HCT116 (cell line): ENCODE data around the gene RENBP. TPM values are rescaled to one million over a fixed set of nuclear protein-coding genes. Genes with fewer than 3 reads are reported as not detected.

Experiments used
- ATAC-seq: fragments of 200-7000 bp; cut with Tn5 transposase; 2 replicates; pipeline ENCODE4 v1.9.1; 2020; ENCODE audit warnings: mild to moderate bottlenecking, moderate library complexity
- BruUV-seq: library from RNA; stranded (reverse); fragments of 400-500 nt; replicated peaks from 2 replicates; lab custom pipeline; 2021; lab: Mats Ljungman, UMichigan
- CTCF ChIA-PET: fragments of 300-600 bp; sonication (Branson Sonifier 250); formaldehyde crosslinking; loops from one replicate; lab custom pipeline; 2021; ENCODE audit warnings: antibody characterized with exemption; lab: Charles Lee
- POLR2A ChIA-PET: fragments of 300-600, 350-600 bp; sonication (Branson Sonifier 250); formaldehyde crosslinking; loops from one replicate; lab custom pipeline; 2021; ENCODE audit warnings: antibody characterized with exemption; lab: Charles Lee
- RAD21 ChIA-PET, 2 experiments: fragments of 300-600 bp; sonication (Branson Sonifier 250); formaldehyde crosslinking; loops; one replicate each; lab custom pipeline; 2023; ENCODE audit warnings: low total read pairs in 2 of 2; ENCODE audit not compliant: uncharacterized antibody in 2 of 2, unreplicated experiment in 2 of 2, low non-redundant PET in 1 of 2; lab: Charles Lee
- DNase-seq: peaks from one replicate; pipeline ENCODE4 v3.0.0-alpha.2; 2010; ENCODE audit warnings: low read depth, low spot score
- H2AFZ ChIP-seq: fragments of 200-600 bp; shearing (Covaris generic), sonication (generic); 2 replicates; pipeline ENCODE4 v1.6.1; 2017; ENCODE audit warnings: low read depth, mixed run types, mixed read lengths, antibody characterized with exemption, low read length; ENCODE audit not compliant: poor library complexity, severe bottlenecking
- H3K27ac ChIP-seq: 2 replicates; pipeline ENCODE4 v1.5.1; 2012; ENCODE audit warnings: low read depth, low read length
- H3K27me3 ChIP-seq: fragments of 200-600 bp; sonication (generic); 2 replicates; pipeline ENCODE4 v1.6.1; 2016; ENCODE audit warnings: mixed run types, low read length, mixed read lengths; ENCODE audit not compliant: insufficient read depth
- H3K36me3 ChIP-seq, 2 experiments: fragments of 200-500 bp in 1 of 2; fragments of 200-600 bp in 1 of 2; sonication (Bioruptor generic) in 1 of 2; sonication (generic) in 1 of 2; 2 replicates each; pipeline versions ENCODE4 v1.5.1 to v1.6.1; 2014 to 2016; ENCODE audit warnings: low read length in 2 of 2, inconsistent platforms in 1 of 2, mixed read lengths in 1 of 2, mixed run types in 1 of 2; ENCODE audit not compliant: insufficient read depth in 2 of 2, control insufficient read depth in 1 of 2
- H3K4me1 ChIP-seq, 2 experiments: fragments of 200-600 bp in 1 of 2; sonication (generic) in 1 of 2; 2 replicates each; pipeline versions ENCODE4 v1.5.1 to v1.6.1; 2012 to 2017; ENCODE audit warnings: low read length in 2 of 2, inconsistent platforms in 1 of 2, mild to moderate bottlenecking in 1 of 2, mixed read lengths in 1 of 2, mixed run types in 1 of 2, moderate library complexity in 1 of 2; ENCODE audit not compliant: insufficient read depth in 2 of 2, control insufficient read depth in 1 of 2
- H3K4me2 ChIP-seq: fragments of 200-600 bp; sonication (generic); 2 replicates; pipeline ENCODE4 v1.6.1; 2017; ENCODE audit warnings: mixed run types, low read length, mixed read lengths
- H3K4me3 ChIP-seq, 2 experiments: fragments of 200-600 bp in 1 of 2; sonication (generic) in 1 of 2; replicated peaks in 1 of 2; 2 replicates each; pipeline ENCODE4 v1.5.1; 2011 to 2016; ENCODE audit warnings: low read length in 2 of 2, control low read depth in 1 of 2, low read depth in 1 of 2, mild to moderate bottlenecking in 1 of 2, mixed read lengths in 1 of 2, mixed run types in 1 of 2
- H3K79me2 ChIP-seq: fragments of 200-600 bp; sonication (generic); 2 replicates; pipeline ENCODE4 v1.6.1; 2017; ENCODE audit warnings: mild to moderate bottlenecking, mixed run types, low read length, moderate library complexity, mixed read lengths; ENCODE audit not compliant: insufficient read depth
- H3K9ac ChIP-seq: fragments of 200-600 bp; sonication (generic); 2 replicates; pipeline ENCODE4 v1.6.1; 2016; ENCODE audit warnings: low read length, mixed read lengths
- H3K9me2 ChIP-seq: fragments of 200-600 bp; sonication (generic), shearing (Covaris generic); 2 replicates; pipeline ENCODE4 v1.6.1; 2017; ENCODE audit warnings: mixed run types, mild to moderate bottlenecking, moderate library complexity; ENCODE audit not compliant: insufficient read depth
- H3K9me3 ChIP-seq, 2 experiments: fragments of 200-500 bp in 1 of 2; fragments of 200-600 bp in 1 of 2; sonication (Bioruptor generic) in 1 of 2; sonication (generic) in 1 of 2; 2 replicates each; pipeline ENCODE4 v1.6.1; 2014 to 2017; ENCODE audit warnings: low read length in 2 of 2, mixed read lengths in 2 of 2, inconsistent platforms in 1 of 2, low read depth in 1 of 2, mild to moderate bottlenecking in 1 of 2, mixed run types in 1 of 2, moderate library complexity in 1 of 2; ENCODE audit not compliant: control insufficient read depth in 1 of 2, insufficient read depth in 1 of 2
- H4K20me1 ChIP-seq: fragments of 200-600 bp; sonication (generic), shearing (Covaris generic); 2 replicates; pipeline ENCODE4 v1.6.1; 2017; ENCODE audit warnings: mixed run types, mild to moderate bottlenecking, moderate library complexity; ENCODE audit not compliant: insufficient read depth
- ATF3 ChIP-seq: IDR thresholded peaks from 2 replicates; pipeline ENCODE4 v1.6.1; 2012
- CTCF ChIP-seq, 3 experiments: fragments of 200-600 bp in 1 of 3; sonication (generic) in 1 of 3; IDR thresholded peaks in 2 of 3; conservative IDR thresholded peaks in 1 of 3; 2 replicates each; pipeline ENCODE4 v1.5.1; 2012 to 2017; ENCODE audit warnings: low read depth in 2 of 3, low read length in 2 of 3, antibody characterized with exemption in 1 of 3, borderline replicate concordance in 1 of 3, control low read depth in 1 of 3, mild to moderate bottlenecking in 1 of 3, mixed read lengths in 1 of 3, mixed run types in 1 of 3, moderate library complexity in 1 of 3; ENCODE audit not compliant: insufficient read depth in 1 of 3
- EZH2phosphoT487 ChIP-seq: fragments of 200-600 bp; IDR thresholded peaks from 2 replicates; pipeline ENCODE4 v1.6.1; 2018; ENCODE audit warnings: antibody characterized with exemption, borderline replicate concordance
- FOSL1 ChIP-seq: IDR thresholded peaks from 2 replicates; pipeline ENCODE4 v1.6.1; 2012; ENCODE audit warnings: low read depth
- POLR2AphosphoS5 ChIP-seq: IDR thresholded peaks from 2 replicates; pipeline ENCODE4 v1.6.1; 2011; ENCODE audit warnings: mild to moderate bottlenecking, low read depth, low read length, moderate library complexity
- SIN3A ChIP-seq: IDR thresholded peaks from 2 replicates; pipeline ENCODE4 v1.6.1; 2012; ENCODE audit warnings: low read depth
- SP1 ChIP-seq: IDR thresholded peaks from 2 replicates; pipeline ENCODE4 v1.6.1; 2012; ENCODE audit warnings: low read depth
- SRF ChIP-seq: IDR thresholded peaks from 2 replicates; pipeline ENCODE4 v1.6.1; 2012; ENCODE audit warnings: low read depth
- YY1 ChIP-seq: IDR thresholded peaks from 2 replicates; pipeline ENCODE4 v1.6.1; 2011; ENCODE audit warnings: low read length, low read depth, moderate library complexity, mild to moderate bottlenecking; ENCODE audit not compliant: insufficient replicate concordance; ENCODE audit errors: extremely low read depth
- ZFX ChIP-seq: fragments of 450-650 bp; IDR thresholded peaks from 2 replicates; pipeline ENCODE4 v1.6.1; 2017
- ZNF274 ChIP-seq: fragments of 200-500 bp; sonication (Bioruptor generic); IDR thresholded peaks from 2 replicates; pipeline ENCODE4 v1.6.1; 2014; ENCODE audit warnings: mild to moderate bottlenecking, low read depth, low read length, inconsistent platforms
- intact Hi-C: fragments of 100-400 bp; cut with micrococcal nuclease; formaldehyde crosslinking; loops from 2 replicates; pipeline ENCODE4 v1.10.0; 2022
- total RNA-seq: library from RNA; stranded (reverse); gene quantifications from one replicate; pipeline ENCODE4 v1.2.1, GENCODE V29; 2021; ENCODE audit not compliant: unreplicated experiment
- TF ChIP-seq, protein P1 (sequence below): IDR thresholded peaks from 2 replicates; pipeline ENCODE4 v1.6.1; 2012; ENCODE audit warnings: low read depth

RENBP gene
- total RNA-seq, 1 experiment from 2014 or later, result 1.3 TPM

DNA sequence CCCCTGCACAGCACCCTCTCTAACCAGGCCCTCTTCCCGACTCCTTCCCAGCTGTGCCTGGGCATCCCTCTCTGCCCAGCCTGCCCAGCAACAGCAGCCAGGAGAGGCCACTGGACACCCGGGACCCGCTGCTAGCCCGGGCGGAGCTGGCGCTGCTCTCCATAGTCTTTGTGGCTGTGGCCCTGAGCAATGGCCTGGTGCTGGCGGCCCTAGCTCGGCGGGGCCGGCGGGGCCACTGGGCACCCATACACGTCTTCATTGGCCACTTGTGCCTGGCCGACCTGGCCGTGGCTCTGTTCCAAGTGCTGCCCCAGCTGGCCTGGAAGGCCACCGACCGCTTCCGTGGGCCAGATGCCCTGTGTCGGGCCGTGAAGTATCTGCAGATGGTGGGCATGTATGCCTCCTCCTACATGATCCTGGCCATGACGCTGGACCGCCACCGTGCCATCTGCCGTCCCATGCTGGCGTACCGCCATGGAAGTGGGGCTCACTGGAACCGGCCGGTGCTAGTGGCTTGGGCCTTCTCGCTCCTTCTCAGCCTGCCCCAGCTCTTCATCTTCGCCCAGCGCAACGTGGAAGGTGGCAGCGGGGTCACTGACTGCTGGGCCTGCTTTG is 38.9 kb downstream of the RENBP start:
- Histone ChIP-seq H3K4me1 (peaks cover 4 to 22% of the 10 kb centered on the region in 2 experiments; a peak in 2 of 4 replicates), H4K20me1 (no peaks in the 10 kb centered on the region), H3K9me3 (no peaks in the 10 kb centered on the region), H3K9ac (no peak overlapping the region), H3K27me3 (no peaks in the 10 kb centered on the region), H3K27ac (no peak overlapping the region), H3K4me2 (no peak overlapping the region), H2AFZ (no peak overlapping the region), H3K79me2 (no peaks in the 10 kb centered on the region), H3K4me3 (no peak overlapping the region), H3K9me2 (no peaks in the 10 kb centered on the region), H3K36me3 (no peaks in the 10 kb centered on the region)
- RAD21 ChIA-PET, result no interaction called here
- no TSS peak for BruUV-seq
- no peak for ATAC-seq
- TF ChIP-seq SP1, result no peak
- TF ChIP-seq FOSL1, result no peak
- intact Hi-C loops, result no loop called here
- CTCF ChIA-PET, result no interaction called here
- POLR2A ChIA-PET, result no interaction called here
- DNase-seq, result no peak

GRCh38 chrX:153903991-153904957 is 40.2 kb downstream of the RENBP start, which contains the start of gene AVPR2:
Gene AVPR2 (plus strand): TSS chrX:153904673. CDS start chrX:153905146, 473 bp downstream.
- Histone ChIP-seq H3K4me2 (no peak within 1 kb of the TSS), H3K79me2 (no peaks in the 10 kb centered on the region), H3K9me3 (no peaks in the 10 kb centered on the region), H2AFZ (no peak within 1 kb of the TSS), H4K20me1 (no peaks in the 10 kb centered on the region), H3K9ac (no peak within 1 kb of the TSS), H3K4me3 (no peak within 1 kb of the TSS), H3K27ac (no peak within 1 kb of the TSS), H3K4me1 (peaks cover 6 to 23% of the 10 kb centered on the region in 2 experiments; a peak in 2 of 4 replicates), H3K27me3 (no peaks in the 10 kb centered on the region), H3K36me3 (no peaks in the 10 kb centered on the region), H3K9me2 (no peaks in the 10 kb centered on the region)
- ChIA-PET CTCF (no interaction called here), RAD21 (no interaction called here), POLR2A (no interaction called here)
- TF ChIP-seq SIN3A (no peak), EZH2phosphoT487 (no peak), ATF3 (no peak), YY1 (no peak), SRF (no peak), POLR2AphosphoS5 (no peak), FOSL1 (no peak), ZFX (no peak), ZNF274 (no peak), CTCF (IDR thresholded peaks at IDR 0.05 in 2 of 3, conservative IDR thresholded peaks at IDR 0.05 in 1 of 3; ENCODE audit: borderline replicate concordance in 1 of 3, insufficient read depth in 1 of 3, low read depth in 2 of 3, low read length in 2 of 3) (no peak)
- TF ChIP-seq, protein P1, sequence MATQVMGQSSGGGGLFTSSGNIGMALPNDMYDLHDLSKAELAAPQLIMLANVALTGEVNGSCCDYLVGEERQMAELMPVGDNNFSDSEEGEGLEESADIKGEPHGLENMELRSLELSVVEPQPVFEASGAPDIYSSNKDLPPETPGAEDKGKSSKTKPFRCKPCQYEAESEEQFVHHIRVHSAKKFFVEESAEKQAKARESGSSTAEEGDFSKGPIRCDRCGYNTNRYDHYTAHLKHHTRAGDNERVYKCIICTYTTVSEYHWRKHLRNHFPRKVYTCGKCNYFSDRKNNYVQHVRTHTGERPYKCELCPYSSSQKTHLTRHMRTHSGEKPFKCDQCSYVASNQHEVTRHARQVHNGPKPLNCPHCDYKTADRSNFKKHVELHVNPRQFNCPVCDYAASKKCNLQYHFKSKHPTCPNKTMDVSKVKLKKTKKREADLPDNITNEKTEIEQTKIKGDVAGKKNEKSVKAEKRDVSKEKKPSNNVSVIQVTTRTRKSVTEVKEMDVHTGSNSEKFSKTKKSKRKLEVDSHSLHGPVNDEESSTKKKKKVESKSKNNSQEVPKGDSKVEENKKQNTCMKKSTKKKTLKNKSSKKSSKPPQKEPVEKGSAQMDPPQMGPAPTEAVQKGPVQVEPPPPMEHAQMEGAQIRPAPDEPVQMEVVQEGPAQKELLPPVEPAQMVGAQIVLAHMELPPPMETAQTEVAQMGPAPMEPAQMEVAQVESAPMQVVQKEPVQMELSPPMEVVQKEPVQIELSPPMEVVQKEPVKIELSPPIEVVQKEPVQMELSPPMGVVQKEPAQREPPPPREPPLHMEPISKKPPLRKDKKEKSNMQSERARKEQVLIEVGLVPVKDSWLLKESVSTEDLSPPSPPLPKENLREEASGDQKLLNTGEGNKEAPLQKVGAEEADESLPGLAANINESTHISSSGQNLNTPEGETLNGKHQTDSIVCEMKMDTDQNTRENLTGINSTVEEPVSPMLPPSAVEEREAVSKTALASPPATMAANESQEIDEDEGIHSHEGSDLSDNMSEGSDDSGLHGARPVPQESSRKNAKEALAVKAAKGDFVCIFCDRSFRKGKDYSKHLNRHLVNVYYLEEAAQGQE, result no peak
- BruUV-seq, result no TSS peak
- ATAC-seq, result peak; percentile 18; the same call in 1 of the 2 replicates
- DNase-seq, result no peak
- intact Hi-C loops, result no loop called here
